CD4-positive, alpha-beta T cell treated with Interferon gamma for 1 hour (primary cell): Measurements from ENCODE around the gene ORC1.

Experiments used
- DNase-seq: peaks from one replicate; pipeline ENCODE4 v3.0.0-alpha.2; 2020

Gene ORC1

DNA sequence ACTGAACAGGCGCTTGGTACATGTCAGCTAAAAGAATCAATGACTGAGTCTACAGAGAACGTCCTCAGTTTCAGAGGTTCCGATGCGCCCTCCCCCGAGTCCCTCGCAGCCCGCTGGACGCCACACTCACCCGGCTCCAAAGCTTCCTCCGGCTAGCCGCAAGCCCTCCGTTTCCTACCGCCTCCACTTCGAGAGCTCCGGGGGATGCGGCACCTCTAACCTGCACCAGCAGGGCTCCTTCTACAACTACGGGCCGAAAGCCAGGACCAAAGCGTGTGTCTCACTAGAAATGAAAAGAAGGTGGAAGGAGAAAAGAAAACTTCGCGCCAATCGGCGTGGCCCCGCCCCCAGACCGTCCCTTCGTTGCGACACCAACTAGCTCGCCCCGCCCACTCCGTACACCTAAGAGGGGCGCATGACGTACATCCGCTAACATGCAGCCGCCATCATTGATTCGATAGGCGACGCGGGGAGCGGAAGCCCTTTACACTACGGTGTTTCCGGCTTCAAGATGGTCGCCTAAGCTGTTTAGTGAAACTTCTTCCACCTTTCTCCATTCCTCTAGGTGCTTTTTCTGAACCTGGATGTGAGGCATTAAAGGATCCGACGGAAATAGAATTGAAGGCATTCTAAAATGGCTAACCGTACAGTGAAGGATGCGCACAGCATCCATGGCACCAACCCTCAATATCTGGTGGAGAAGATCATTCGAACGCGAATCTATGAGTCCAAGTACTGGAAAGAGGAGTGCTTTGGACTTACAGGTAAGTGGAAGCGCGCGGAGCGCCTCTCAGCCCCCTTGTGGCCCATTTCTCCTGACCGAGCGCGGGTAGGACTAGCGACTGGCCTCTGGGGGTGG, at the start of gene ORC1, which contains the start of gene PRPF38A:
Gene ORC1, minus strand, starts transcription at position 308 of the 859 bp plus-strand sequence. CDS start 2,200 bp downstream, outside the sequence.
Gene PRPF38A, plus strand, starts transcription at position 487 of the 859 bp plus-strand sequence. Its CDS starts 148 bp downstream, at position 635.
- peak; percentile 96 for DNase-seq

DNA sequence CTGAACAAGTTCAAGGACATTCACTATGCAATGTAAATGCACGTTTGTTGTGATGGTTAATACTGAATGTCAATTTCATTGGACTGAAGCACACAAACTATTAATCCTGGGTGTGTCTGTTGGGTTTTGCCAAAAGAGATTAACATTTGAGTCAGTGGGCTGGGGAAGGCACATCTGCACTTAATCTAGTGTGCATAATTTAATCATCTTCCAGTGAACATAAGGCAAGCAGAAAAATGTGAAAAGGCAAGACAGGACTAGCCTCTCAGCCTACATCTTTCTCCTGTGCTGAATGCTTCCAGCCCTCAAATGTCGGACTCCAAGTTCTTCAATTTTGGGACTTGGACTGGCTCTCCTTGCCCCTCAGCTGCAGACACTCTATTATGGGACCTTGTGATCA, 40.2 kb upstream of the ORC1 start:
- no peak for DNase-seq

GRCh38 chr1:52439976-52440375, 35.8 kb upstream of the ORC1 start:
- DNase-seq: no peak

GRCh38 chr1:52436817-52437216, 32.6 kb upstream of the ORC1 start:
- DNase-seq: no peak

DNA sequence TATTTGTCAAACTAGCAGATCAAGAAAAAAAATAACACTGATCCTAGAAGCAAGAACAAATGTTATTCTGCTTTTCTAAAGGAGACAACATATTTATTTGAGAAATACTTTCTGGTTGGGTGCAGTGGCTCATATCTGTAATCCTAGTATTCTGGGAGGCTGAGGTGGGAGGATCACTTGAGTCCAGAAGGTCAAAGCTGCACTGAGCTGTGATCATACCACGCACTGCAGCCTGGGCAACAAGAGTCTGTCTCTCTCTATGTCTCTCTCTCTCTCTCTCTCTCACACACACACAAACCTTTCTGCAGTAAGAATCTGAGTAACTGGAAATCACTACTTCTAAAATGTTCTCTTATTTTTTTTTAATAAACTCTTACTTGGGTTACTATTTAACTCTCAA, 31.4 kb upstream of the ORC1 start:
- no peak for DNase-seq

- no peak for DNase-seq
These were observed 31.0 kb upstream of the ORC1 start for GRCh38 chr1:52435211-52435610.

DNA sequence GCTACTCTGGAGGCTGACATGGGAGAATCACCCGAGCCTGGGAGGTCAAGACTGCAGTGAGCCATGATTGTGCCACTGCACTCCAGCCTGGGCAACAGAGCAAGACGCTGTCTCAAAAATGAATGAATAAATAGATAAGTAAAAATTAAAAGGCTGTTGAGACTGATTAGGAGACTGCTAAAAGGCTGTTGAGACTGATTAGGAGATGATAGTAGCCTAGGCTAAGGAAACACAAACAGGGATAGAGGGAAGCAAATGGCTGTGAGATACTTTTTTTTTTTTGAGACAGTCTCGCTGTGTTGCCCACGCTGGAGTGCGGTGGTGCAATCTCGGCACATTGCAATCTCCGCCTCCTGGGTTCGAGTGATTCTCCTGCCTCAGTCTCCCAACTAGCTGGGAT, 28.6 kb upstream of the ORC1 start:
- DNase-seq: no peak

- DNase-seq: no peak
These were observed 22.9 kb upstream of the ORC1 start for GRCh38 chr1:52427152-52427551.

DNA sequence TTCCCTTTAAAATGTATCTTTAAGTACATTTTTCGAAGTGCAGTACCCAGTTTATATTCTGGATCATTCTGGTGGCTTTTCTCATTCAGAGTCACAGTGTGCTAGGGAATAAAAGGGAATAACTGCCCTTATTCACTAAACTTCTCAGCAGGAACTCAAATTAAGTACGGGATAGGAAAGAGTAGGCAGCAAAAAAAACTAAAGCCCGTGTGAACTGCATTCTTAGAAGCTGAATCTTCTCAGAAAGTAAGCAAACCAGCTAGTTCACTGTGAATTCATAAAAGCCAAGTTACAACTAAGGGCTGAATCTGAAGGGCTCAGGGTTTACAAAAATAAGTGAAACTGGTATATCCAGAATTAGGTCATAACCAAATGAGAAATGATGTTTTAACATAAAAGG, 22.1 kb upstream of the ORC1 start:
- DNase-seq: no peak

DNA sequence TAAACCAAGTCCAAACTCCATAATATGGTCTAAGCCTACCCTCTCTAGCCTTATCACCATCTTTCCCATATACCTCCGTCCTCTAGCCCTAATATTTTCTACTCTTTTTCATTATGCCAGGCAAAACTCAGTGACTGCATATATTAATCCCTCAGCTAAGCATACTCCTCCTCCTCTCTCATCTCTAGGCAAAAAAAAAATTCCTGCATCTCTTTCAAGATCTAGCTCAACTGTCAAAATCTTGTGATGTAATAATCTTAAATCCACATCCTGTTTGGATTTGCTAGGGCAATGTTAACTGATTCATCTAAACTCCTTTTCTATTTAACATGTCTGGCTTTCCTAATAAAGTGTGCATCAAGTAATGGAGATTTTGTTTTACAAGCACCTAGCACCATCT, 20.6 kb upstream of the ORC1 start:
- DNase-seq: no peak

- peak; percentile 18 for DNase-seq
These were observed 20.0 kb upstream of the ORC1 start for GRCh38 chr1:52424231-52424636.

GRCh38 chr1:52423771-52424170, 19.5 kb upstream of the ORC1 start:
- DNase-seq: peak; percentile 77

DNA sequence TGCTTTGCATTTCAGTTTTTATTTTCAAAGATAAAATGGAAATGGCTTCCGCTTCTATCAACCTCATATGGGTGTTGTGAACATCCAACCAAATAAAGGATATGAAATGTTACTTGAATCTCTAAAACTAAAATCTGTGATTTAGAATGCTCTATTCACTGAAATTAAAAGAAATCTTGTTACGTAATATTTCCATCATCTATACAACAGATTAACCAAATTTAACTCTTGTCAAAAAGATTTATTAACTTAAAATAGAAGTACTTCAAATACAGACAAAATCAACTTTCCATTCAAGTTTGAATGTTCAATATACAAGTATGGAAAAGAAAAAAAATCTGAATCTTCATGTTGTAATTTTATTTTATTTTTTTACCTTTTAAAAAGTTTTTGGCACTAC, 18.8 kb upstream of the ORC1 start:
- DNase-seq: no peak

DNA sequence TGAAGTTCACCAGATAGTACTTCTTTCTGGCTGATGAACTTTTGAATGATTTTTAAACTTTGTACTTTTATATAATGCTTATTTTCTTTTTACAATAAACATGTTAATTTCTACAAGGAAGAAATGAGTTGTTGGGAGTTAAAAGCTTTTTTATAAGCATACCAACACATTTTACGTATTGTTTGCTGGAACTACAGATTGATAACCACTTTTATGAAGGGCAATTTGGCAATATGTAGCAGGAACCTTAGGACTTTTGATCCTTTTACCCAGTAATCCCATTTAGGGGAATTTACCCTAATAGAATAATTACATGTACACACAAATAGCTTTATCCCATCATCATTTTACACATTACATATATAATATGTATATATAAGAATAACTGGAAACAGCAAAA, 16.5 kb upstream of the ORC1 start:
- DNase-seq: no peak

- no peak for DNase-seq
These were observed 12.6 kb upstream of the ORC1 start for GRCh38 chr1:52416811-52417210.

- DNase-seq: no peak
These were observed 10.7 kb upstream of the ORC1 start for GRCh38 chr1:52414942-52415341.

DNA sequence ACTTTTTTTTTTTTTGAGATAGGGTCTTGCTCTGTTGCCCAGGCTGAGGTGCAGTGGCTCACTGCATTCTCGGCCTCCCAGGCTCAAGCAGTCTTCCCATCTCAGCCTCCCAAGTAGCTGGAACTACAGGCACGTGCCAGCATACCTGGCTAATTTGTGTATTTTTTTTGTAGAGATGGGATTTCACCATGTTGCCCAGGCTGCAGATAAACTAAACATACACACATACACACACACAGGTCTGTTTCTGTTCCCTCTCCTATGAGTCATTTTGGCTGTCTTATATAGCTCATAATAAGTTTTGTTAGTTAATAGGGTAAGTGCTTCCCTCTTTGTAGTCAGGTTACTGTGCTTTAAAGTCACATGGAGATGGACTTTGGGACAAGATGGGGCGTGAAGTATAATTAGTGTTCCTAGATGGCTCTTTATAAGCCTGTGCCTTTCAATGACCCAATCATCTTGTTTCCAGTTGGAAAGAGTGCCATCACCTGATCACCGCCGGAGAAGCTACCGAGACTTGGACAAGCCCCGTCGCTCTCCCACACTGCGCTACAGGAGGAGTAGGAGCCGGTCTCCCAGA, 9.3 kb upstream of the ORC1 start:
- no peak for DNase-seq

DNA sequence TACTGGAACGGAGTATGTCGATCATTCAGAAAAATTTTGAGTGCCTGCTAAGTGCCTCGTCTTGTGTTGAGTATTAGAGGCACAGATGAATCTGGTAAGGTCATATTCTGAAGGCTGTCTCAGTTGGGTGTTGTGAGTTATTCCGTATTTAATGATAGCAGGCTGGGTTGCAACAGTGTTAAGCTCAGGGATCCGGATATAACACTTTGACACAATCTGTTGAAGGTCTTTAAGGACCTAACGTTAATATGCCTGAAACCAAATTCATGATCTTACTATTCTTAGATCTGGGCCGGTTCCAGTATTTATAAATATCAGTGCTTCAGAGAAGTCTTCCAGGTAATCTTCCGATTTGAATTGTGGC, 734 bp upstream of the ORC1 start:
- DNase-seq: no peak

GRCh38 chr1:52403566-52404115, 582 bp downstream of the ORC1 start:
- DNase-seq: peak; percentile 39

DNA sequence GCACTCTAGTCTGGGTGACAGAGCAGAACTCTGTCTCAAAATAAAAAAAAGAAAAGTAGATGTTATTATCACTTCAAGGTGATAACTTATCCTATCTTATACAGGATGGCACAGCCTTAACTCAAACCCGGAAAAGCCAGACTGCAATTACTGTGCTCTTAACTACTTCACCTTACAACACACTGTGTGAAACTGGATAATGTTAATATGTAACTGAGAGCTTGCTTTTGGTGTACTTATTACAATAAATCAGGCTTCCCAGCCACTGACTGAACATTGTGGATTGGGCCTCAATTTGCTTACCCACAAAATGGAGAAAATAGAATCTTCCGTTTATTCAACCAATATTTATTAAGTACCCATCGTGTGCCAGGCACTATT, 1.4 kb downstream of the ORC1 start:
- no peak for DNase-seq

- no peak for DNase-seq
These were observed 4.1 kb downstream of the ORC1 start for GRCh38 chr1:52400131-52400530.

- DNase-seq: no peak
These were observed 4.6 kb downstream of the ORC1 start for GRCh38 chr1:52399629-52400028.

DNA sequence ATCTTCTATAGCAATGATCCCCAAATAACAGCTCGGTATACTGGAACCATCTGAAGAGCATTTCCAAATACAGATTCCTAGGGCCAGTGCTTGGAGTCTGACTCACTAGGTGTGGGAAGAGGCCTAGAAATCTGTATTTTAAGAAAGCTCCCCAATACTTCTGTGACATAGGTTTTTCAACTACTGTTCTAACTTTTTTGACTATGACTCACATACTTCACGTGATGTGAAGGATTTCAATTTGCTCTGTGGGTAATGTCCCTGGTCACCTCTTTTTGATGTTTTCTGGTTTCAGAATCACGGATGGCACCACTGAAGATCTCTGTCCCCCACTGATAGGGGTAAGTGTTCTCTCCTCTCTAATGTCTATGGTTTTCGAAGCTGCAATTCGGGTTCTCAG, 11.0 kb downstream of the ORC1 start:
- DNase-seq: no peak

DNA sequence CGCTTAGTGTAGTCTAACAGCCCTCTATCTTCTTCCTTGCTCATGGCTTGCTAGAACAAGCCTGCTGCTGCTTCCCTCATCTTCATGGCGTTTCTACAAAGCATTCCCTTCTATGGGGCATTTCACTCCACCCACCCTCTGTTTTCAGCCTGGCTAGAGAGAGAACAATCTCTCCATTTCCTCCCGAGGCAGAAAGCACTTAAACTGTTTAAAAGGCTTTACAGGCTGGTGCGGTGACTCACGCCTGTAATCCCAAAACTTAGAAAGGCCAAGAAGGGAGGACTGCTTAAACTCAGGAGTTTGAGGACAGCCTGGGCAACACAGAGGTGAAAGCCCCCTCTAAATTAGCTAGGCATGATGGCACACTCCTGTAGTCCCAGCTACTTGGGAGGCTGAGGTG, 17.8 kb downstream of the ORC1 start:
- no peak for DNase-seq
